ENCODE data around the gene ARCN1.
"Not testable (repeated sequence)": the region's sequence is repeated elsewhere in the genome, so short reads cannot be mapped to it uniquely, and the experiment has no call there.

ARCN1 gene

GRCh38 chr11:118544647-118545010 is 27.6 kb upstream of the ARCN1 start:
- no peak for DNase-seq

- no peak for DNase-seq
Observed at GRCh38 chr11:118545533-118545932, 26.7 kb upstream of the ARCN1 start.

GRCh38 chr11:118547132-118547531 is 25.1 kb upstream of the ARCN1 start:
- no peak for DNase-seq

GRCh38 chr11:118552341-118552740 is 19.9 kb upstream of the ARCN1 start:
- DNase-seq: no peak

GRCh38 chr11:118560806-118561205 is 11.4 kb upstream of the ARCN1 start:
- no peak for DNase-seq

GRCh38 chr11:118565051-118565450 is 7.2 kb upstream of the ARCN1 start:
- DNase-seq: no peak

- DNase-seq: no peak
Observed at GRCh38 chr11:118569670-118570069, 2.5 kb upstream of the ARCN1 start.

- no peak for DNase-seq
Observed at GRCh38 chr11:118570787-118571186, 1.4 kb upstream of the ARCN1 start.

GRCh38 chr11:118571701-118572060 is 528 bp upstream of the ARCN1 start:
- DNase-seq: not testable (repeated sequence)

- no peak for DNase-seq
Observed at GRCh38 chr11:118572981-118573550, 857 bp downstream of the ARCN1 start.

GRCh38 chr11:118574636-118575035 is 2.4 kb downstream of the ARCN1 start:
- DNase-seq: no peak

GRCh38 chr11:118577995-118578394 is 5.8 kb downstream of the ARCN1 start:
- DNase-seq: not testable (repeated sequence)

- no peak for DNase-seq
Observed at GRCh38 chr11:118581057-118581456, 8.8 kb downstream of the ARCN1 start.

- no peak for DNase-seq
Observed at GRCh38 chr11:118587952-118588351, 15.7 kb downstream of the ARCN1 start.

GRCh38 chr11:118592616-118593367 is 20.6 kb downstream of the ARCN1 start:
- DNase-seq: no peak

- not testable (repeated sequence) for DNase-seq
Observed at GRCh38 chr11:118594984-118595383, 22.8 kb downstream of the ARCN1 start.

GRCh38 chr11:118596224-118597146 is 24.3 kb downstream of the ARCN1 start:
- no peak for DNase-seq

GRCh38 chr11:118597556-118597955 is 25.3 kb downstream of the ARCN1 start:
- no peak for DNase-seq

- no peak for DNase-seq
Observed at GRCh38 chr11:118602331-118602730, 30.1 kb downstream of the ARCN1 start.

- not testable (repeated sequence) for DNase-seq
Observed at GRCh38 chr11:118603709-118604108, 31.5 kb downstream of the ARCN1 start.

GRCh38 chr11:118604566-118604965 is 32.4 kb downstream of the ARCN1 start:
- no peak for DNase-seq

GRCh38 chr11:118605116-118605867 is 33.1 kb downstream of the ARCN1 start:
- no peak for DNase-seq
